CD4-positive, alpha-beta memory T cell (primary cell): Measurements from ENCODE around the gene TNFAIP3. TPM values are rescaled to one million over a fixed set of nuclear protein-coding genes. Genes with fewer than 3 reads are reported as not detected.
A peak's percentile ranks its signal among the peaks of the same experiment; 100 is the strongest.
"Not testable (repeated sequence)": the region's sequence is repeated elsewhere in the genome, so short reads cannot be mapped to it uniquely, and the experiment has no call there.

Experiments
- CTCF ChIA-PET: fragments of 350-600 bp; sonication (Branson Sonifier 250); formaldehyde crosslinking; loops from one replicate; lab custom pipeline; 2021; ENCODE audit warnings: inconsistent platforms; ENCODE audit not compliant: partially characterized antibody; lab: Charles Lee
- POLR2A ChIA-PET: fragments of 350-600 bp; sonication (Branson Sonifier 250); formaldehyde crosslinking; loops from one replicate; lab custom pipeline; 2021; ENCODE audit not compliant: partially characterized antibody; lab: Charles Lee
- DNase-seq, 5 donors: peaks; one replicate each; pipeline versions ENCODE4 v3.0.0 to v3.0.0-alpha.2; 2020 to 2022; ENCODE audit warnings: mixed read lengths in 1 of 5
- H3K27ac ChIP-seq: one replicate; pipeline ENCODE4 v1.7.0; 2013; ENCODE audit warnings: low read depth, low read length
- H3K27me3 ChIP-seq: 2 replicates; pipeline ENCODE4 v1.7.0; 2013; ENCODE audit warnings: mild to moderate bottlenecking, low read length, moderate library complexity; ENCODE audit not compliant: insufficient read depth
- H3K36me3 ChIP-seq: 2 replicates; pipeline ENCODE4 v1.7.0; 2013; ENCODE audit warnings: mild to moderate bottlenecking, low read length, moderate library complexity; ENCODE audit not compliant: insufficient read depth
- H3K4me1 ChIP-seq: 2 replicates; pipeline ENCODE4 v1.7.0; 2013; ENCODE audit warnings: mild to moderate bottlenecking, low read length, moderate library complexity; ENCODE audit not compliant: insufficient read depth
- H3K4me3 ChIP-seq, 2 donors: one replicate each; pipeline ENCODE4 v1.7.0; 2013; ENCODE audit warnings: low read length in 2 of 2, mild to moderate bottlenecking in 1 of 2
- H3K9me3 ChIP-seq, 2 donors: one replicate each; pipeline ENCODE4 v1.7.0; 2013; ENCODE audit warnings: low read length in 2 of 2, control low read depth in 1 of 2; ENCODE audit not compliant: control insufficient read depth in 1 of 2
- H3K27ac Mint-ChIP-seq, 7 donors: one replicate each; pipeline ENCODE4 v1.8.0; 2020 to 2021; ENCODE audit warnings: mixed read lengths in 7 of 7, mild to moderate bottlenecking in 6 of 7, inconsistent platforms in 3 of 7, moderate library complexity in 3 of 7
- H3K27me3 Mint-ChIP-seq, 2 donors: one replicate each; pipeline ENCODE4 v1.8.0; 2020 to 2021; ENCODE audit warnings: mixed read lengths in 2 of 2
- H3K36me3 Mint-ChIP-seq, 2 donors: one replicate each; pipeline ENCODE4 v1.8.0; 2020 to 2021; ENCODE audit warnings: mixed read lengths in 2 of 2, inconsistent platforms in 1 of 2, mild to moderate bottlenecking in 1 of 2
- H3K4me1 Mint-ChIP-seq, 4 donors: one replicate each; pipeline ENCODE4 v1.8.0; 2020 to 2021; ENCODE audit warnings: mixed read lengths in 4 of 4, mild to moderate bottlenecking in 1 of 4
- H3K4me3 Mint-ChIP-seq, 8 donors: one replicate each; pipeline ENCODE4 v1.8.0; 2020 to 2021; ENCODE audit warnings: mixed read lengths in 8 of 8, mild to moderate bottlenecking in 7 of 8, moderate library complexity in 6 of 8, inconsistent platforms in 3 of 8
- H3K9me3 Mint-ChIP-seq, 8 donors: one replicate each; pipeline ENCODE4 v1.8.0; 2020 to 2021; ENCODE audit warnings: mixed read lengths in 8 of 8, mild to moderate bottlenecking in 5 of 8, inconsistent platforms in 3 of 8, moderate library complexity in 1 of 8
- intact Hi-C: fragments of 100-400 bp; cut with micrococcal nuclease; formaldehyde crosslinking; loops from one replicate; pipeline ENCODE4 v1.15.1; 2023
- polyA plus RNA-seq, 2 donors: library from polyadenylated mRNA; unstranded; fragments of 300-500 nt; fragmentation: Illumina TruSeq; gene quantifications; one replicate each; pipeline ENCODE4 v1.2.3, GENCODE V29; 2021
- total RNA-seq, 2 experiments: library from RNA; stranded (reverse); gene quantifications; one replicate each; pipeline ENCODE4 v1.2.3, GENCODE V29; 2021

TNFAIP3 gene
- total and polyA plus RNA-seq, 4 experiments from 2014 or later, result 112 to 318 (median 155) TPM

DNA sequence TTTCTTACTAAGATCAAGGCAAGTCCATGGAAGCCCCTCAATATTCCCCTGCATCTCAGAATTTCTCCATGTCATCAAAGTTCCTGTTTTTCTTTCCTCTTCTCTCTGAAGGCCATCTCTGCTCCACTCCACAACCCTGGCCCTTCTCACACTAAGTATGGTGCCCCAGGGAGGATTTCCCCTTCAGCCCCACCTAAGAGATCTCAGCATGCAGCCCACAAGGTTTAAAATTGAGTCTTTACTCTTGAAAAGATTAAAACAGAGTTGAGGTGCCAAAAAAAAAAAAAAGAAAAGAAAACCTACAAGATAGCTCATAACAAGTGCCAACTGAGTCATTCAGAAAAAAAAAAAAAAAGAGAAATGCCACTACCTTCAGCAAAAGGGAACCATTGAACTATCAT lies 36.5 kb upstream of the TNFAIP3 start:
- H3K4me3 ChIP-seq, result no peak overlapping the region
- no peaks in the 10 kb centered on the region for H3K9me3 ChIP-seq
- peaks cover 31% of the 10 kb centered on the region for H3K4me1 ChIP-seq
- ChIA-PET CTCF (interaction anchor here (0.7 to 2.1 kb wide), 2 partner anchors 10 to 37 kb away, joined by 3 to 4 read pairs; no protein-coding TSS in a partner anchor), POLR2A (interaction anchor here (0.8 kb wide), 1 partner anchor 65 kb away, joined by 3 read pairs; no protein-coding TSS in a partner anchor)
- H3K36me3 Mint-ChIP-seq, result peaks cover 0 to 2% of the 10 kb centered on the region in 2 donors
- intact Hi-C loops, result no loop called here
- no peaks in the 10 kb centered on the region for H3K27me3 Mint-ChIP-seq
- peak overlapping the region in 4 of 7 donors; percentile 39 to 66 (median 44) for H3K27ac Mint-ChIP-seq
- no peak overlapping the region for H3K27ac ChIP-seq
- peaks cover 0 to 2% (median 0%) of the 10 kb centered on the region in 8 donors for H3K9me3 Mint-ChIP-seq
- no peak for DNase-seq
- peak overlapping the region in 1 of 8 donors; percentile 59 for H3K4me3 Mint-ChIP-seq
- H3K4me1 Mint-ChIP-seq, result peaks cover 11 to 30% (median 20%) of the 10 kb centered on the region in 4 donors
- no peaks in the 10 kb centered on the region for H3K36me3 ChIP-seq
- no peaks in the 10 kb centered on the region for H3K27me3 ChIP-seq

DNA sequence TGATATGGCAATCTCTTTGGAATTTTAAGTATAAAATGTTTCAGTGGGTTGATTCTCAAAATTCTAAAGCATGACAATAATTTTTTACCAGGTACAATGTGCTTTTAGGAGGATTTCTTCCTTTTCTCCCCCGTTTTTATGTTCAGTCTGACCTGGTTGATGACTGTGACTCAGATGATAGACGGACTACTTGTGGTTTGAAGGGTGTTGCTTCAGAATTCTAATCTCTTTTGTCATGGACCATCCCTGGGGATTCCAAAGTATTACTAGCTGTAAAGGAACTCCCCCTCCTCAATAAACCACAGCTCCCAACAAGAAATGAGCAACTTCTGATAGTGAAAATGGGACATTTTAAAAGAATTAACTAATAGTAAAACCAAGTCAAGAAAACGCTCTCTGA lies 34.9 kb upstream of the TNFAIP3 start:
- Mint-ChIP-seq H3K4me1 (peaks cover 10 to 29% (median 20%) of the 10 kb centered on the region in 4 donors), H3K9me3 (peaks cover 0 to 3% (median 0%) of the 10 kb centered on the region in 8 donors), H3K36me3 (peaks cover 0 to 2% of the 10 kb centered on the region in 2 donors), H3K27ac (no peak overlapping the region), H3K27me3 (no peaks in the 10 kb centered on the region), H3K4me3 (no peak overlapping the region)
- DNase-seq, result no peak
- no peak overlapping the region for H3K4me3 ChIP-seq
- ChIA-PET POLR2A (interaction anchor here (2.1 kb wide), 1 partner anchor 8 kb away, joined by 12 read pairs; no protein-coding TSS in a partner anchor), CTCF (interaction anchor here (2.7 kb wide), 1 partner anchor 32 kb away, joined by 13 read pairs; no protein-coding TSS in a partner anchor)
- intact Hi-C loops, result no loop called here
- no peaks in the 10 kb centered on the region for H3K27me3 ChIP-seq
- H3K4me1 ChIP-seq, result peaks cover 26% of the 10 kb centered on the region
- H3K36me3 ChIP-seq, result no peaks in the 10 kb centered on the region
- no peaks in the 10 kb centered on the region for H3K9me3 ChIP-seq
- H3K27ac ChIP-seq, result no peak overlapping the region

GRCh38 chr6:137834508-137834907 lies 32.6 kb upstream of the TNFAIP3 start:
- peaks cover 5 to 9% (median 6%) of the 10 kb centered on the region in 4 donors for H3K4me1 Mint-ChIP-seq
- Histone ChIP-seq H3K27ac (no peak overlapping the region), H3K4me3 (no peak overlapping the region), H3K9me3 (no peaks in the 10 kb centered on the region), H3K27me3 (no peaks in the 10 kb centered on the region), H3K36me3 (no peaks in the 10 kb centered on the region), H3K4me1 (peaks cover 4% of the 10 kb centered on the region)
- H3K27me3 Mint-ChIP-seq, result no peaks in the 10 kb centered on the region
- H3K27ac Mint-ChIP-seq, result peak overlapping the region in 2 of 7 donors; percentile 77 to 81
- intact Hi-C loops, result no loop called here
- H3K36me3 Mint-ChIP-seq, result peaks cover 2% of the 10 kb centered on the region in 2 donors
- peaks cover 0 to 27% (median 15%) of the 10 kb centered on the region in 8 donors for H3K9me3 Mint-ChIP-seq
- H3K4me3 Mint-ChIP-seq, result peak overlapping the region in 1 of 8 donors; percentile 42
- ChIA-PET POLR2A (no interaction called here), CTCF (interaction anchor here (1.8 kb wide), 1 partner anchor 32 kb away, joined by 5 read pairs; the partner anchor contains the start of gene TNFAIP3)
- no peak for DNase-seq

DNA sequence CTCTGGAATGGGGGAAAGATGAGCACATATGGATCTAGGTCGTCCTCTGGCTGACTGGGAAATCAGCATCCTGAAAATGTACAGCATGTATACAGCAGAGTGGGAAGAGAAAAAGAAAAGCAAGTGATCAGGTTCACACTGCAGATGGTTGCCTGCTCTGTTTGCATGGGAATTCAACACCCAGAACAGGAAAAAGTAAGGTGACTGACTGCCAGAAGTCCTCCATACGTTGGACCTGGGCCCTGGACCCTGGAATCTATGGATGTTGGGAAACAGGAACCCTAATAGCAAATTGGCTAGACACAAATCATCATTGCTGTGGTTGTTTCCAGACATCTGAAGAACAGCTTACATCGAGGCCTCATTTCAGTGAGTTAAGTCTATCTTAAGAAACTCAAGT lies 30.3 kb upstream of the TNFAIP3 start:
- no peak for DNase-seq
- Mint-ChIP-seq H3K27me3 (no peaks in the 10 kb centered on the region), H3K36me3 (peaks cover 0 to 3% of the 10 kb centered on the region in 2 donors), H3K4me1 (peaks cover 0 to 11% (median 5%) of the 10 kb centered on the region in 4 donors), H3K9me3 (peaks cover 5 to 48% (median 36%) of the 10 kb centered on the region in 8 donors), H3K27ac (peak overlapping the region in 3 of 7 donors; percentile 3 to 54 (median 32)), H3K4me3 (no peak overlapping the region)
- no peaks in the 10 kb centered on the region for H3K4me1 ChIP-seq
- H3K9me3 ChIP-seq, result no peaks in the 10 kb centered on the region
- H3K27me3 ChIP-seq, result no peaks in the 10 kb centered on the region
- no peaks in the 10 kb centered on the region for H3K36me3 ChIP-seq
- H3K27ac ChIP-seq, result no peak overlapping the region
- intact Hi-C loops, result no loop called here
- ChIA-PET CTCF (interaction anchor here (0.6 kb wide), 1 partner anchor 37 kb away, joined by 4 read pairs; no protein-coding TSS in a partner anchor), POLR2A (interaction anchor here (0.6 to 0.7 kb wide), 2 partner anchors 13 to 129 kb away, joined by 3 read pairs; no protein-coding TSS in a partner anchor)
- no peak overlapping the region for H3K4me3 ChIP-seq

DNA sequence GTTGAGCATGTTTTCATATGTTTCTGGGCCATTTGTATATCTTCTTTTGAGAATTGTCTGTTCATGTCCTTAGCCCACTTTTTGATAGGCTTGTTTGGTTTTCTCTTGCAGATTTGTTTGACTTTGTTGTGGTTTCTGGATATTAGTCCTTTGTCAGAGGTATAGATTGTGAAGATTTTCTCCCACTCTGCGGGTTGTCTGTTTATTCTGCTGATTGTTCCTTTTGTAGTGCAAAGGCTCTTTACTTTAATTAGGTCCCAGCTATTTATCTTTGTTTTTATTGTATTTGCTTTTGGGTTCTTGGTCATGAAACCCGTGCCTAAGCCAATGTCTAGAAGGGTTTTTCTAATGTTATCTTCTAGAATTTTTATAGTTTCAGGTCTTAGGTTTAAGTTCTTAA lies 29.0 kb upstream of the TNFAIP3 start:
- H3K4me3 ChIP-seq, CTCF ChIA-PET, H3K9me3 ChIP-seq, intact Hi-C loops, H3K27me3 Mint-ChIP-seq, H3K27me3 ChIP-seq, H3K4me1 ChIP-seq, DNase-seq, H3K27ac Mint-ChIP-seq, H3K36me3 ChIP-seq, POLR2A ChIA-PET, H3K4me3 Mint-ChIP-seq, H3K27ac ChIP-seq, H3K36me3 Mint-ChIP-seq: not testable (repeated sequence)
- peaks cover 5 to 51% (median 36%) of the 10 kb centered on the region in 8 donors for H3K9me3 Mint-ChIP-seq
- H3K4me1 Mint-ChIP-seq, result peaks cover 0 to 11% (median 5%) of the 10 kb centered on the region in 4 donors

DNA sequence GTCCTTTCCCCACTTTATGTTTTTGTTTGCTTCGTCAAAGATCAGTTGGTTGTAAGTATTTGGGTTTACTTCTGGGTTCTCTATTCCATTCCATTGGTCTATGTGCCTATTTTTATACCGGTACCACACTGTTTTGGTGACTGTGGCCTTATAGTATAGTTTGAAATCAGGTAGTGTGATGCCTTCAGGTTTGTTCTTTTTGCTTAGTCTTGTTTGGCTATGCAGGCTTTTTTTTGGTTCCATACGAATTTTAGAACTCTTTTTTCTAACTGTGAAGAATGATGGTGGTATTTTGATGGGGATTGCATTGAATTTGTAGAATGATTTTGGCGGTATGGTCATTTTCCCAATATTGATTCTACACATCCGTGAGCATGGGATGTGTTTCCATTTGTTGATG lies 28.5 kb upstream of the TNFAIP3 start:
- H3K27ac ChIP-seq, H3K27me3 ChIP-seq, H3K9me3 ChIP-seq, intact Hi-C loops, H3K36me3 ChIP-seq, DNase-seq, POLR2A ChIA-PET, H3K4me3 ChIP-seq, H3K27ac Mint-ChIP-seq, H3K4me1 ChIP-seq, H3K27me3 Mint-ChIP-seq: not testable (repeated sequence)
- peaks cover 3 to 13% of the 10 kb centered on the region in 2 donors for H3K36me3 Mint-ChIP-seq
- H3K4me3 Mint-ChIP-seq, result peak overlapping the region in 1 of 8 donors; percentile 41
- peaks cover 5 to 52% (median 36%) of the 10 kb centered on the region in 8 donors for H3K9me3 Mint-ChIP-seq
- H3K4me1 Mint-ChIP-seq, result peaks cover 0 to 11% (median 5%) of the 10 kb centered on the region in 4 donors
- CTCF ChIA-PET, result interaction anchor here (1.8 kb wide), 1 partner anchor 39 kb away, joined by 3 read pairs; no protein-coding TSS in a partner anchor

- no peaks in the 10 kb centered on the region for H3K9me3 ChIP-seq
- no peaks in the 10 kb centered on the region for H3K27me3 ChIP-seq
- no peak overlapping the region for H3K27ac ChIP-seq
- H3K4me3 ChIP-seq, result no peak overlapping the region
- no peaks in the 10 kb centered on the region for H3K4me1 ChIP-seq
- H3K36me3 ChIP-seq, result no peaks in the 10 kb centered on the region
- H3K4me3 Mint-ChIP-seq, result no peak overlapping the region
- peaks cover 5 to 52% (median 36%) of the 10 kb centered on the region in 8 donors for H3K9me3 Mint-ChIP-seq
- ChIA-PET CTCF (interaction anchor here (1.8 kb wide), 1 partner anchor 40 kb away, joined by 3 read pairs; no protein-coding TSS in a partner anchor), POLR2A (no interaction called here)
- H3K27ac Mint-ChIP-seq, result peak overlapping the region in 1 of 7 donors; percentile 6
- H3K27me3 Mint-ChIP-seq, result peaks cover 0 to 3% of the 10 kb centered on the region in 2 donors
- peaks cover 0 to 11% (median 5%) of the 10 kb centered on the region in 4 donors for H3K4me1 Mint-ChIP-seq
- intact Hi-C loops, result no loop called here
- peaks cover 3 to 16% of the 10 kb centered on the region in 2 donors for H3K36me3 Mint-ChIP-seq
- no peak for DNase-seq
Measured at GRCh38 chr6:137839076-137839475, 28.0 kb upstream of the TNFAIP3 start.
